ENCODE data around the gene AQR.
"Not testable (repeated sequence)": the region's sequence is repeated elsewhere in the genome, so short reads cannot be mapped to it uniquely, and the experiment has no call there.

AQR gene

DNA sequence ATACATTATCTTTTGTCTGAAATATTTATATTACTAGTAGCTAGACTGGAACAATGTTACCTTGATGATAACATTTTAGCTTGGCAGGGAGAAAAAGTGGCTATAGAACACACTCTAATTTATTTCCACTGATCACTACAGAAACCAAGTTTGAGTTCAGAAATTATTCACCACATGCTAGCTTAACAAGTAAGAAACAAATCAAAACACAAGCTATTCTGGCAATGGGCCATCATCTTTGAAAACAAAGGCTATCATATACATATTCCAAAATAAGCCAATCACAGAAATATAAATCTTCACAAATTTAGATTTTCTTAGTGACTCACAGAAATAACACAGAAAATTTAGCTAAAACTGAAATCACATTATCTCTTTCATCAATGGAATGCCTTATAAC, 17.1 kb downstream of the AQR start:
- no peak for DNase-seq (ENCODE audit: low spot score)

DNA sequence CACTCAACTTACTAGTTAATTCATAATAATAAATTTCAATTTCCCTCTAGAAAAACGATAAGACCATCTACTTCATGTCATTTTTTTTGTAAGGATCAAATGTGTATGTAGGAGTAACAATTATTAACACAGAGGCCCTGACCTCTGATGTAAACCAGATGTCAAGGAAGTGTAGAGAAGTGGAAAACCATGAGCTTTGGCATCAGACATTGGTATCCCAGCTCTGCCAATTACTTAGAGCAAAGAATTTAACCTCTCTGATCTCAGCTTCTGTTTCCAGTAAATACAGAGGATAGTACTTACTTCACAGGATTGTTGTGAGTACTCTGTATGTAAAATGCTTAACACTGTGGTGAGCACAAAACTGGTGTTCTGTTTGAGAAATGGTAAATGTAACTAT, 17.5 kb downstream of the AQR start:
- DNase-seq (ENCODE audit: low spot score), result no peak

DNA sequence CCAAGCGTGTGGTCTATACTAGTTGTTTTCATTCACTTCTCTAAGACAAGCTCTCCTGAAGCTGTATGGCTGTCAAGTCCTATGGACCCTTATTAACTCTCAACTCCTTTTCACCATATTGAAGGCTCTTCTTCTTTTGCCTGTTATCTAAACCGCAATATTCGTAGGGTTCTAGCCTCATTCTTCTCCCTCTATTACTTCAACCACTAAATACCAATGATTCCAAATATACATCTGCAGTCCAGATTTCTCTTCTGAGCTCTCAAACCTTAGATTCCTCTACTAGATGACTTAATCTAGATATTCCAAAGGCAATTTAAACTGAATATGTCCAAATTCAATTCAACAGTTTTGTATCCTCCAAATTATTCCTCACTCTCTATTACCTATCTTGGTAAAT, 24.6 kb downstream of the AQR start:
- DNase-seq (ENCODE audit: low spot score), result no peak

DNA sequence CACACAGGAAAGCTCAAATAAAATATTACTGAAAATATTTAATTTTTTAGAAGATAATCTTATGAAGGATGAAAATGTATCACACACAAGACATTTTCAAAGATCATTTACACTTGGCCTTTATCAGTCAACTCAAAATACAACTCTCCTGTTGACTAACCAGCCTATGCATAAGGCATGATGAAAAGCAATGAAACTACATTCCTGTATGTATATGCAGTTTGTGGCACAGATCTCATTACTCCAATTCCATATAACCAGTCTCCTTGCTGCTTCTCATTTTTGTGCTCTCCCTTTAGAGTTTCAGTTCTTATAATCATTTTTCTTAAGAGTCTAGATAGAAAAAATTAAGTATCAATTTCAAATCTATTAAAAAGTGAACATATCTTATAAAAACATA, 25.8 kb downstream of the AQR start:
- DNase-seq (ENCODE audit: low spot score), result no peak

DNA sequence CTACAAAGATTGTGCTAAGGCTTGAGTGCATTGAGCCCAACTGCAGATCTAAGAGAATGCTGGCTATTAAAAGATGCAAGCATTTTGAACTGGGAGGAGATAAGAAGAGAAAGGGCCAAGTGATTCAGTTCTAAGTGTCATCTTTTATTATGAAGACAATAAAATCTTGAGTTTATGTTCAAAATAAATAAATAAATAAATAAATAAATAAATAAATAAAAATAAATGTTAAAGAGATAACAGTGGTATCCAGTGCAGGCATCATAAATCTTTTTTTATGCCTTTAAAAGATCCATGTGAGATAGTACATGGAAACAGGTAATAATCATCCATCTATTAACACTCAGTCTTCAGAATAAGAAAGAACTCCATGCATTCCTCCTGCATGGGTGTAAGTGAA, 26.3 kb downstream of the AQR start:
- DNase-seq (ENCODE audit: low spot score), result not testable (repeated sequence)

DNA sequence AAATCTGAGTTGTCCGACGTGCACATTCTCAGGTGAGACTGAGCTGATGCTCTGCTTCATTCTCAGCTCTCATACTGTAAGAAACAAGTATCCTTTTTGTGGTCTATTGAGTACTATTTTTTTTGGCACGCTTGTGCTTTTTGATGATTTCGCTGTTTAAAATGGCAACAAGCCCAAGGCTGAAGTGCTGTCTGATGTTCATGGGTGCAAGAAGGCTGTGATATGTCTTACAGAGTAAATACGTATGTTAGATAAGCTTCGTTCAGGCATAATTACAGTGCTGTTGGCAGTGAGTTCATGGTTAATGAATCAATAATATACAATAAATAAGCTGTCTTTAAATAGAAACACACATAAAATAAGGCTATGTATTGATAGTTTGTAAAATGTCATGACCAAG, 27.2 kb downstream of the AQR start:
- DNase-seq (ENCODE audit: low spot score), result no peak

DNA sequence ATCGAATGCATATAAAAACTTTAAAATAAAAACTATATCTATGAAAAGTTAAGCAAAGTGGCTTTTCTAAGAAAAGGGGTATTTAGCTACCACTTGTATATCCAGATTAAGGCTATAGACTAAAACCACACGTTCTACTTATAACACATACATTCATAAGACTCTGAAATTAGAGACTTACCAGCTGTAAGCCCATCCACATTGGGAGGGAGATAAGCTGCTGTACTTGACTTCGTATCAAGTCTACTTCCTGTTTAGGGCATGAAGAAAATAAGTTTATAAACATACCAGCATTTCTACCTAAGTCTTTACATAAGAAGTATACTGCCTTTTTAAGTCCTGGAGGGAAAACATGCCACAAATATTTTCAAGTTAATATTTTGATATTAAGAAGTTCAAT, 27.7 kb downstream of the AQR start:
- DNase-seq (ENCODE audit: low spot score), result no peak

DNA sequence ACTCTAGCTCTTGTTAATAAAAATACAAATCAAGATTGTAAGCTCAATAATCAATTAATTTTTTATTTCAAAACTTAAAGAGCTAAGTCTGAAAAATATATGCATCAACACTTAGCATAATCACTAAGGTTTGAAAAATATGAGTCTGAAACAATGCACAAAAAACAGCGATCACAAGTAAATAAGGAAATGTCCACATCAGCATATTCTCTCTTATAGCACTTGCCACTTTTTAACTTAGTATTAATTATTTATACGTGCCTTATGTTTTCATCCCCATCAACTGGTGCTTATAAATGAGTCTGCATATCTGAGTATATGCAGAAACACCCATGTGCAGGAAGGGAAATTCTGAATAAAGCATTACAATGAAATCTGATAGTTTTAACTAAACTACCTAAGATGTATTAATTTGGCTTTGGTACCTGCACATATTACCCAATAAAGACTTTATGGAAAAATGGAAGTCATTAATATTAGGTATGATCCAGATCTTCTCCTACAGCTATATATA, 28.3 kb downstream of the AQR start:
- no peak for DNase-seq (ENCODE audit: low spot score)

DNA sequence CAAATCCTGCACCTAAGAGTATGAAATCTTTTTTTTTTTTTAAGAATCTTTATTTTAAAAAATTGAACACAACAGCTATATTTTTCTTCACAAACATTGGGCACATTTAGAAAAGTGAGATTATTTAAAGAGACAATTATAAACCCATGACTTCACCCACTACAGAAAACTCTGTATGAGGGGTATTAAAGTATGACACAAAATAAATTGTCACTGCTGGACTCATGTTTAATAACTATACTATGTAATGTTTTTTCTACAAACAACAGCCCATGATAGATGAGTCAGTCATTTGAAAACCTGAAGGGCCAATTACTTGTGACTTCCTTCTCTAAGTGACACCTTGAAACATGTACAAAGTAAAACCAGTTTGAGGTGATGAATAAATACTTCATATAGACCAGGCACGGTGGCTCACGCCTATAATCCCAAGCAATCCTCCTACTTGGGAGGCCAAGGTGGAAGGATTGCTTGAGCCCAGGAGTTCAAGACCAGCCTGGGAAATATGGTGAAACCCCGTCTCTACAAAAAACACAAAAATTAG, 36.0 kb downstream of the AQR start:
- no peak for DNase-seq (ENCODE audit: low spot score)

DNA sequence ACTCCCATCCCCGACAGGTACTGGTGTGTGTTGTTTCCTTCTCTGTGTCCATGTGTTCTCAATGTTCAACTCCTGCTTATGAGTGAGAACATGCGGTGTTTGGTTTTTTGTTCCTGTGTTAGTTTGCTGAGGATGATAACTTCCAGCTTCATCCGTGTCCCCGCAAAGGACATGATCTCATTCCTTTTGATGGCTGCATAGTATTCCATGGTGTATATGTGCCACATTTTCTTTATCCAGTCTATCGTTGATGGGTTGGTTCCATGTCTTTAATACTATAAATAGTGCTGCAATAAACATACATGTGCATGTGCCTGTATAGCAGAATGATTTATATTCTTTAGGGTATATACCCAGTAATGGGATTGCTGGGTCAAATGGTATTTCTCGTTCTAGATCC, 41.2 kb downstream of the AQR start:
- not testable (repeated sequence) for DNase-seq (ENCODE audit: low spot score)

DNA sequence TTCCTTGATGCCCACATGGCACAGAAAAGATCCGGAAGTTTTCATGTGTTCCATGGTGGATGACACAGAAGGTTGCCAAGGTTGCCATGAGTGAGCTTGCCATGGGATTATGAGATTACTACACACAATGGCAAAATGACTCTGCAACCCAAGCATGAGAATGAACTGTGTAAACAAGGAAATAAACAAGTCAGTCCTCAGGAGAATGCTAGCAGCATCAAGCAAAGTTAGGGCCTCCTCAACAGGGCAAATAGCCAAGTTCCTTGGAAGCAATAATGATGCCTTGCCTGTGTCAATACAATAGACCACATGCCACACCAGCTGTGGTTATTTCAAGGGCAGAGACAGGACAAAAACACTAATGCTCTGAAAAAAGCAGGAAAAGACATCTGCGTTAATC, 41.8 kb downstream of the AQR start:
- DNase-seq (ENCODE audit: low spot score), result no peak

DNA sequence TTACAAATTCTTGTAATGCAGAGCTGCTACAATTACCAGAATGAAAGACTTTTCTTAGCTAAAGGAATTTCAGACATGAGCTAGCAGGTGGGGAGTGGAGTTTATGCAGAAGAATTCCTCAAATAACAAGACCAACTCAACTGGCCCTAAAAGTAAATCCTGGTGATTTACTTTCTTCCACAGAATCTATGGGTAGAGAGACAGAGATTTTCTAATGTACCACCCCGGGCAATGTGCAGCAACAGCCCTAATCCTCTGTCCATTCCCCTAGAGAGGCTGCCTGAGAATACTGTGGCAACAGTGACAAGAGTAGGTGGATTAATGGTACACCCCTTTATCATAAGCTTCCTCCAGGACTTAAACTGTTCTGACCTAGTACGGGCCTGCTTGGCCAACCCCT, 55.2 kb downstream of the AQR start:
- no peak for DNase-seq (ENCODE audit: low spot score)

DNA sequence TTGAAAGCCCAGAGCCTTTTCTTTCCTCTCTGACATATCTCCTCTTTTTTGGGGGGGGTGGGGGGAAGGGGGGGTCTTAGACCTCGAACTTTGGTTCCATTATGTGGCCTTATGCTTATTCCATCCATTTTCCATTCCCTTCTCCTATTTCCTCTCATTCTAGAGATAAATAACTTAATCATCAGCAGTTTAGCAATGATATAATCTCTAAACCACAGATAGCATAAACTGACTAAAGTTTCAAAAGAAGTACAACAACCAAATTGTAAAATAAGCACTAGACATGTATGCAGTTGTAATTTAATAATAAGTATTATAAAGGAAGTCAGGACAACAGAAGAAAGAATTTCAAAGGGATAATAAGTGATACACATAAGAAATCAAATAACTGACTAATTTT, 64.5 kb downstream of the AQR start:
- no peak for DNase-seq (ENCODE audit: low spot score)

DNA sequence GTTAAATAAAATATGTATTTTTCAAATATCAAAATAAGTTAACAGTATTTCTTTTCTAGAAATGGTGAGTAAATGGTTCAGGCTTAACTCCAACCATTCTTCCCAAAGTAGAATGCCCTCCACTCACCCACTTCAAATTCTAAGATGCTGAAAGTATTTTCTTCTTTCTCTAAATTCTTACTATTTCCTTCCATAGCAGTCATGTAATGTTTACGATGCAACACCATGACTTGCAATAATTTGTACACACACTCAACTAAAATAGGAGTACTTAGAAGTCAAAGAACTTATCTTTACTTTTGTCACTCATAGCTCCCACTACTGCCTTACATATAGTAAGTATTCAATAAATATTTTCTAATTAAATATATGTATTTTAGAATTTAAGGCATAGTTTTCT, 65.0 kb downstream of the AQR start:
- no peak for DNase-seq (ENCODE audit: low spot score)

DNA sequence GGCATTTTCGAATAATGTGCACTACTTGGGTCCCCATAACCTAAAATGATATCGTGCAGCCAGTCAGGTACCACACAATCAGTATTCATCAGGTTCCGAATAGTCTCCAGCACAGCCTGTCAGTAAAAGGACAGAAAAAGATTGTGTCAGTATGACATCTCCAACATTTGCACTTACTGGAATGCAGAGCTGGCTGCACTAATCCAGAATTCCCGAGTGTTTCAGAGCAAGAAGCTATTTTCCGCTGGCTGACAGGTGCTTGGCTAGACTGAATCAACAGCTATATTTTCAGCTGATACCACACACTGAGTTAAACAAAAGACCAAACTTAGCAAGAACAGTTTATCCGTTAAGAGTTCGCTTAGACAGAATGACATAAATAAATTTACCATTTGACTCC, 68.8 kb downstream of the AQR start:
- no peak for DNase-seq (ENCODE audit: low spot score)

DNA sequence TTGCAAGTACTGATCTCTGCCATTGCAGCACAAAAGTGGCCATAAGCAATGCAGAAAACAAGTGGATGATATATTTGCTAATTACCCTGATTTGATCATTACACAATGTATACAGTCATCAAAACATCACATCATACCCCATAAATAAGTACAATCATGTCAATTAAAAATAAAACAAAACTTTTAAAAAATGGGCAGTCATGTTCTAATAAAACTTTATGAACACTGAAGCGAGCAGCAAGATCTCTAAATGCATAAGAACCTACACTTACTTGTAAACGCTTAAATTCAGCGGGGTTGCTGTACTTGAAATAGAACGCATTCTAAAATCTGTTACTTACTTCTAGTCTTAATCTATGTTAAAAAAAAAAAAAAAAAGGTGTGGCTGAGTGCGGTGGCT, 73.4 kb downstream of the AQR start:
- DNase-seq (ENCODE audit: low spot score), result no peak

DNA sequence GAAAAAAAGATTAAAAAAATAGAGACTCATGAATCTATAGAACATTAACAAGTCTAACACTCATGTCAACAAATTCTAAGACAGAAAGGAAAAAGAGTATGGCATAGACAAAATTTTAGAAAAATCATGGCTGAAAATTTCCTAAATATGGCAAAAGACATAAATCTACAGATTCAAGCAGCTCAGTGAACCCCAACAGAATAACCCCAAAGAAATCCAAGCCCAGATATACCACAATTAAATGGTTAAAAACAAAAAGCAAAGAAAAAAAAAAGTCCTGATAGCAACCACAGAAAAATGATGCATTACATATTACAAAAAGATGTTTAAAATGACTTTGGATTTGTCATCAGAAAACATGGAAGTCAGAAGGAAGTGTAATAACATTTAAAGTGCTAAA, 75.6 kb downstream of the AQR start:
- DNase-seq (ENCODE audit: low spot score), result no peak

DNA sequence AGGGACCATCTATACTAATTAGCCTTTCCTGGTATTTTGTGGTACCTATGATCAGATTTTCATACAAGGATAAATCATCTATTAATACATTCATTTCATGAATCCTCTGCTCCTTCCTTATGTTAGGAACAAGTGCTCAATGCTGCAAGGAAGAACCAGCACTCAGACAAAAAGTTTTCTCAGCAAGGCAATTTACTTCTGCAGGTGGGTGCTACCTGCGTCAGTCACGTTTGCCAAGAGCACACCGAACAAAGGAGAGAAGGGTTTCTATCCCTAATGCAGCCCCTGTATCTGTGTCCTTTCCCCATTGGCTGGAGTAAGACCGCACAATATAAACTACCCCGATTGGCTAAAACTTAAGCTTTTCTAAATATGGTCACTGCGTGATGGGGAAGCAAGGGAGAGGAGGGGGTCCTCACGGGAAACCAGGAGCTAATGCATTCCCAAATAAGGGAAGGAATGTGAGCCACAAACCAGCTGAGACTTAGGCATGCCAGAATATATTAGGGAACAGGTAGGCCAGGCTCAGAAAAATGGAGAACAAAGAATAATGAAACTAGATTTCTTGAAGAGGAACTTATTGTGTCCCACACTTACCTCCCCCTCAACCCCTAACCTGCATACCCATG, 76.5 kb downstream of the AQR start:
- DNase-seq (ENCODE audit: low spot score), result no peak

DNA sequence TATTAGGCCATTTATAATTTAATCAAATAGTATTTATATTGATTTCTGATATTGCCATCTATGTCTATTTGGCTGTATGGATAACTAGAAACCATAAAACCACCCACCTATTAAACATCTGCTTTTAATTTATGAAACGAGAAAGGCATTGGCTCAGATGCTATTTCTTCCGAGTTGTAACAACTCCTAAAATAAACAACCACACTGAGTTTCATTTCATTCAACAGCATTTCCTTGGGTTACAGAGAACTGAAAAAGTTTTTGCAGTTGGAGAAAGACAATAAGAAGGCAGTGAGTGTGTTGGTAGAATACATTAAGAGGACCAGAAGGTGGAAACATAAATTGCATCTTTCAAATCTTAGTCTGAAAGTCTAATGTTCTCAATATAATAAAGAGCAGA, 79.1 kb downstream of the AQR start:
- no peak for DNase-seq (ENCODE audit: low spot score)

DNA sequence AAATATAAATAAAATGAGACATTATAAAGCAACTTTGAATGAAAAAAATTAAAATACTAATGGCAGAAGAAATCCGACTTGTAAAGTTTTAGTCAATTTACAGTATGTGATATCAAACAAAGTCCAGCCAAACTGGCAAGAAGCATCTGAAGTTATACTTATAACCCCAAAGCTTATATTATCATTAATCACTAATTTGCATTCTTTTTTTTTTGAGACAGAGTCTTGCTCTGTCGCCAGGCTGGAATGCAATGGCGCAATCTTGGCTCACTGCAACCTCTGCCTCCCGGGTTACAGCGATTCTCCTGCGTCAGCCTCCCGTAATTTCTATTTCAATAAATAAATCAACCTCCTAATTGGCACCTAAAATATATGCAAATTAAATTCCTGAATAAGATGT, 80.1 kb downstream of the AQR start:
- DNase-seq (ENCODE audit: low spot score), result no peak

DNA sequence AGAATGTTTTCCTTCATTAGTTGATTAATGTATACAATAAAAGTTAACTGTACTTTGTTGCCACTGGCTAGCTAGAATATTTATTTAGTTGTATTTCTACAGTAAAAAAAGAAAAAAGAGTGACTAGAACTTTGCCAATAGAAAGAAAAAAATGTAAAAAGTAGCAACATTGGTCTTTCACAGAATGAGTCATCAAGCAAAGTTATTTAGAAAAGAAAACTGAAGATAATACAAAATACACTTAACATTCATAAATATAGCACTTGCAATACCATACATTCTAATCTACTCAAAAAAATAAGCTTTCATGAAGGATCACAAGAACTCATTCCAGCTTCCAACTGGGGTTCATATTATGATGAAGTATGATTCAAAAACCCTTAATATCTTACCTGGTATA, 83.4 kb downstream of the AQR start:
- no peak for DNase-seq (ENCODE audit: low spot score)

DNA sequence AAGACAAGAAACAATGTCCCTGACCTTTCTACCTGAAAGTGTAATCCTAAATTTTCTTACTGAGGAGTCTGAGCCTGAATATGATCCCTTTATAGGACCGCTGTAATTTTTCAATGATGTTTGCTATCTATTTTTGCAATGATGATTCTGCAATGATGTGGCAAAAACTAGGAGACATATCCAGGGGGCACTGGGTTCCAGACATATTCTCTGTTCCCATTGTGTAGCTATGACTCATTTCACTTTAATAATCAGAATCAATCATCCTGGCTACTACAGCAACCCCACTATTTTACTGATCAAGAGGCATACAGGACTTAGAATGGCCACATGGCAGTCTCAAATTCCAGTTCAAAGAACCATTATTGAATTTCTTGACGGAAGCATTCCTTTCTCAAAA, 85.9 kb downstream of the AQR start:
- no peak for DNase-seq (ENCODE audit: low spot score)

DNA sequence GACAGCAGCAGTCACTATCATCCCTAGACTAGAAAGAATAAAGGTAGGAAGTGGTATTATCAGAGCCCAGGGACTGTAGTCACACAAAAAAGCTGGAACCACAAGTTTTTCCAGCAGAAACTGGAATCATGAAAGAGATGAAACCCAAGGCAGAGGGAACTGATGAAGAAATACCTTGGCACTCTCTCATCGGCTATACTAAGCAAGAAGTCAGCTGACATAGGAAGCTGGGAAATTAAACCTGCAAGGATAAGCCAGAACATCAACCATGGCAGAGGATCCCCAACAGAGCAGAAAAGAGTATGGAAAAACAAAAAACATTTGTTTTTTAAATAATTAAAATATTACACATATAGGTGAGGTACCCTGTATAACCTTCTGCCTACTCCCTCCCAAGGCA, 86.5 kb downstream of the AQR start:
- no peak for DNase-seq (ENCODE audit: low spot score)

DNA sequence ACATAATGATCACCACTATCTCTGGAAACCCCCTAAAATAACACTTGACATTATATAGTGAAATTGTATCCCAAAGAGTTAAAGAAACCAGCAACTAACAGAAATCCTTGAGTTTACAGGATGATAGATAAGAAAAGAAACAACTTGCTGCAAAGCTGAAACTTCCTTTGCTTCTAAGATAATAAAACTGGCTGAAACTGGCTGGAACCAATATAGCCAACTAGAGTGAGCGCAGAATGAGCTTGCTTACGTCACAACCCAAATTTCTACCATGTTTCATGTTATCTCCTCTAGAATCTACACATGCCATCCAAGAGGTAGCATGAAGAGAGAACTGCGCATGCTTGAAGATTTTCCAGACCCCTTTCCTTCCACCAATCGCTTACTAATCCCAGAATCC, 90.4 kb downstream of the AQR start:
- DNase-seq (ENCODE audit: low spot score), result no peak

DNA sequence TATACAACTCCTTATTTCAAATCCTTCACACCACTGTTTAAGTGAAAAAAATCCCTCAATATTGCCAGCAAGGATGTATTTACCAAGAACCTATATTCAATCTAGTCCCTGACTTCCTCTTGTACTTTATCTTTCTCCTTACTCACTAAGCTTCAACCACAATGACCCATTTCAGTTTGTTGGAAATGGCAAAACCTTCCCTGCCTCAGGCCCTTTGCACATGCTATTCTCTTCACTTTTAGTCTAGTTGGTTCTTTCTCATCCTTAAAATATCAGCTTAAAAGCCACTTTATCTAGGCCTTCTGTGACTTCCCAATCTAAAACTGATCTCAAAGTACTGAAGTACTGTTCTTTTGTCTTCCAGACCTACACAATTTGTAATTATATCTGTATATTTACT, 92.9 kb downstream of the AQR start:
- no peak for DNase-seq (ENCODE audit: low spot score)
